Measurements from ENCODE around the gene NECTIN4. TPM values are rescaled to one million over a fixed set of nuclear protein-coding genes. Genes with fewer than 3 reads are reported as not detected.
"Not testable (repeated sequence)": the region's sequence is repeated elsewhere in the genome, so short reads cannot be mapped to it uniquely, and the experiment has no call there.

NECTIN4 gene
- total RNA-seq, 1 donor from 2014 or later = 115 TPM

DNA sequence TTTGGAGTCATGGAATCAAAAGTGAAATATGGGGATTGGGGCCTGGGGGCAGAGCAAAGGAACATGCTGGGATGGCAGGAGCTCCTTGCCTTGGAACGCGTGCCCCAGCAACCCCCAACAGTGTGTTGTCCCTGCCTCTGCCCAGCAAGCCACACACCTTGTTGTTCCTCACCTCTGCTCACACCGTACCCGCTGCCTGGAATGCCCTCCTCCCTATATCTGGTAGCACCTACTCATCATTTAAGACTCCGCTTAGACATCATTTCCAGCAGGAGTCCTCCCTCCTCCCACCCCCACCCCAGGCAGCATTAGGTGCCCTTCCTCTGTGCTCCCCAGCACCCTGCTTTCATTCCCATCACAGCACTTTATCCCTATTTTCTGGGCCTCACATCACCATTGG is 7.8 kb downstream of the NECTIN4 start:
- no peak for ATAC-seq

DNA sequence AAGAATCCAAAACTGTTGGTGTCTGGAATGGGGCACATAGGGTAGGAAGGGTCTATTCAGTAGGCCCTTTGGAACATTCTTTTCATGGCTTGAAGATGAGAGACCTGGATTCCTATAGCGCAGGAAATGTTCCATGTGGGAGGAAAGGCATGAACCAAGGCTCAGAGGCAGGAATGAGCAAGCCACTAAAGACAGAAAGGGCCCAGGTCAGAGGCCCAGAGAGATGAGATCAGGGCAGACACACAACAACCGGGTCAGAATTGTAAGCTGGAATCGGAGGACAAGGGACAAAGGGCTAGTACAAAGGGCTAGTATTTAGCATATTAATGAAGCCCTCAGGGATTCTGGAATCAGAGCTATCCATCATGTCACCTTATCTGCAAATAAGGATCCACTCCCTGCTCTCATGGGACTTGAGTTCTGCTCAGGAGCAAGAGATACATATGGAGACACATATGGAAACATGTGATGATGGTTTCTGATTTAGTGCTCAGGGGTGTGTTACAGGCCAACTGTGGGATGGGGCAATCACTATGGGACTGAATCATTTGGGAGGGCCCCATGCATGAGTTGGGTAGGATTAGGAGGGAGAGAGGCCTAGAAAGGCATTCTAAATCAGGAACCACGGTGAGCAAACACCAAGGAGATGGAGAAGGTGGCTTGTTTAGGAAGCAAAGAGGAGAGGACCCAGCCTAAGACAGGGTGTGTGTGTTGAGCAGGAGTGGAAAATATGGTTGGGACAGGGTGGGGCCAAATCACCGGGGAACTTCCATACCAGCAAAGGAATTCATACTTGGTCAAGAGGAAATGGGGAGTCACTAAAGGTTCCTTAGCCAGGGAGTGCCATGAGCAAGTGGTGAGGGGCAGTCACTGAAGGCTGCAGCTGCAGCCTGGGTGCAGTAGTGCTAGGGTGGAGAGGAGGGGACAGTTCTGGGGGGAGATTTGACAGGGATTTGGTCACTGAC is 8.6 kb downstream of the NECTIN4 start:
- ATAC-seq = peak; percentile 56

DNA sequence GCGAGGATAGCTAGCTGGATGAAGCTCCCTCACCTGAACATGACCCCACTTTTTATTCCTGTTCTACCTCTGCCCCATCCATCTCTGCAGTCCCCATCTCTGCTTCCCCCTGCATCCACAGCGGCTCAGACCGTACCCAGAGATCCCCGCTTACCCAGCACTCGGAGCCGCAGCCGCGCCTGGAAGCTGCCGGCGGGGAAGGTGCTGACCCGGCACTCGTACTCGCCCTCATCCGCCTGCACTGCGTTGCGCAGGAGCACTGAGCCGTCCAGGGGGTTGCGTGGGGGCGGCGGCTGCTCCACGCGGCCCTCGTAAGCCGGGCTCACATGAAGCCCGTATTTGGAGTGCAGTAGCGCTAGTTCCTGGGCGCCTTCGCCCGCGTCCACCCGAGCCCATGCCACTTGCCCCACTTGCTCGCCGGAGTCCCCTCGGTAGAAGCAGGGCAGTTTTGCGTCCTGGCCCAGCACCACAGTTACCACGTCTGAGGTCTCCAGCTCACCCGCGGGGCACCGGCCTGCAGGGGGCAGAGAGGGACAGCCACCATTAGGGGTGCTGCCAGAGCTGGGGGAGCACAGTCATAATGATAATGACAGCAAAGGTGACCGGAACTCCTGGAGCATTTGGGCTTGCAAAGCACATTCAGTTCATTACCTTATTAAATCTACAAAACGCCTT is 9.8 kb downstream of the NECTIN4 start:
- ATAC-seq = no peak

DNA sequence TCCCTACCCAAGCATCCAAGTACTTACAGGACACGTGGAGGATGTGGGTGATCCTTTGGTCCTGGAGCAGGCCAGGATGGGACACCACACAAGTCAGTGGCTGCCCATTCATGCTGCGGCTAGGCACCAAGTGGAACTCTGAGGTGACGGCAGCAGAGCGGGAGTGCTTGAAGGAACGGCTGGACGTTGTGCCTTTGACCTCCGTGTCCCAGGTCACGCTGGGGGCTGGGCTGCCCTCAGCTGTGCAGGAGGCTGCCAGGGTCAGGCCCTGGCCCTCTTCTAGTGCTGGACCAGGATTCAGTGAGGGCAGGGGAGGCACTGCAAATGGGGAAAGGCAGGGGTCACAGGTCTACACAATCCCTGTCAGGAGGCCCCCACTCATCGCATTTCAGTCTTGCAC is 11.9 kb downstream of the NECTIN4 start:
- ATAC-seq = no peak

DNA sequence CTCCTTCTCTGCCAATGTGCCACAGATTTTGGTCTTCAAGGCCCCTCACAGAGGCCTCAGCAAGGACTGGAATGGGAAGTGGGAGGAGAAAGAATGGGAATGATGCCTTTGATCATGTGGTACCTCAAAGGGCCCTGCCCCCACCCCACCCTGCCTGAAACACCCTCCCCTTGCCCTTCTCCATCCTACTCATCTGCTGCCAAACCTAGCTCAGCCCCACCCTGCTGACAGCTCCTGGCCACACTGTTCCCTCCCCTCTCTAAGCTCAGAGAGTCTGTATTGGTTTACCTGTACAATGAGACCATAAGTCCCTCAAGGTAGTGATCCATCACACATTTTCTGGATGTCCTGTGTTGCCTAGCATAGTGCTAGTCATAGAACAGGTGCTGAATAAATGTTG is 12.9 kb downstream of the NECTIN4 start:
- ATAC-seq = peak; percentile 55

DNA sequence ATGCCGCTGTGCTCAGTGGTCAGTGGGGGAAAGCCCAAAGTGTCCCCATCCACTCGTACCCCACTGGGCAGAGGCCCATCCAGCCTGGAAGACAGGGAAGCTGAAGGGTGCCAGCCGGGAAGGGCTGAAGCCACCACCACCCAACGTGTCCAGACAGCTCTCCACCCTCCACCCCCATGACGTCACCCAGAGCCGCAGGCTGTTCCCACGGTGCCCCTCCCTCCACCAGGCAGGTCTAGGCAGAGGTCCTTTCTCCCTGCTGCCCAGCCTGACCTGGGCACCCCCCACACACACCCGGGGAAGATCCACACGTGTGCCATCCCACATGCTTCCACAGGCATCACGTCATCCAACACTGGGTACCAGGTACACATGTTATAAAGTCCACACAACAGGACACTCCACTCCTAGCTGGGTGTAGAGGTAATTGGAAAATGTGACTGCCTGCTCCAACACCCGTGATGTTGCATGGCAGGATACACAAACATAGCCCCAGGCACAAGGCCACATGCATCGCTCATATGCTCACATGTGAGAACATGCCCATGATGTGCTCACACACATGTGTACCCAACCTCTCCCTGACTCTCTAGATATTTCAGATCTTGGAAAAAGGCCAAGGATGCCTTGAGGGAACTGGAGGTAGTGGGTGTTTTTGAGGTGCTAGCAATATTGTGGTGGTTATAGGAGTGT is 14.5 kb downstream of the NECTIN4 start:
- peak; percentile 83 for ATAC-seq

DNA sequence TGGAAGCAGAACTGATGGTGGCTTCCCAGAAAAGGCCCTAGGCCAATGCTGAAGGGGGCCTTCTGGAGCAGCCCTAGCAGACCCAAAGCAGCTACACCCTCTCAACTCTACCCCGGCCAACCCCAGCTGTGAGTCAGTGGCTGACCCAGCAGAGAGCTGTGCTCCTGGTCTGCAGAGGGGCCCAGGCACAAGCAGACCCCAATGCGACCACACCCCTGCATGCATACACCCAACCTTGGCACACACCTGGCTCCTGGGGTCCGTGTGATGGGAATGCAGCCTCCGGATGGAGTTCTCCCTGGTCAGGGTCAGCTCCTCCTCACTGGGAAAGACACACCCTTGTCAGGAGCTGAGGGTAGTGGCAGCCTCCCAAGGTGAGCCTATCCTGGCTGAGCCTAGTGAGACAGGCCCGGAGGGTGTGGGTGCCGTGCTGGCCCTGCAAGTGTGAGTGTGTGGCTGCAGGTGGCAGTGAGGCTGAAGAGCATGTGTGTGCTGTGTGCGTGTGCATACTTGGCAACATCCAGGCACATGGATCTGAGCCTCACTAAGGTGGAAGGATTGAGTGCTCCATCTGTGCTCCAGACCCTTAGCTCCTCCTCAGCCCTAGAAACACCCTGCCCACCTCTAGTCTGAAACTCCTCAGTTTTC is 15.8 kb downstream of the NECTIN4 start:
- peak; percentile 82 for ATAC-seq

DNA sequence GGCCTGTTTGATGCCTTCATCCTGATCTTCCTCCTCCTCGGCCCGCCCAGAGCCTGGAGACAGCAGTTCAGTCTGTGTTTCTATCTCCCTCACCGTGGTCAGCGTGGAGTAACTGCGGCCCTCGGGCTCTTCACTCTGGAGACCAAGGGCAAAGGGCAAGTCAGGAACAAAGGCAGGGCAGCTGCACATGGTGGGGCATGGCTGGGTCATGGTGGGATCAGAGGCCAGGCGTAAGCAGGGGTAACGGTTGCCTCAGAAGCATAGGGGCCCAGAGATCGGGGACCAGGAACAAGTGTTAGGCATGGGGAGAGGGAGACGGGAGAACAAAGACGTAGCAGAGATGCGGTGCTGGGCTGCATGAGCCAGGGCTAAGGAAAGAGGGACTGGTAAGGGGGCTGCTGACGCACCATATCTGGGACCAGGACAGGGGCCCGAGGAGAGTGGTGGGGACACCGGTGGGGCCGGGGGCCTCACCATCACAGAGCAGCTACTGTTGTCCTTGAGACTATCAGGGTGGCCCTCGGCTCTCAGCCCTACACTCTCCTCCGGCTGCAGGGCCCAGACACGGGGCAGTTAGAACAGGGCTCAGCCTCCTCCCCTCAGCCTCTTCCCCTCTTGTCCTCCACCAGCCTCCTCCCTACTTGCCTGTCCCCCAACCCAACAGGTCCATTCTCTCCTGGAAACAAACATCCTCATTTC is 16.5 kb downstream of the NECTIN4 start:
- no peak for ATAC-seq

DNA sequence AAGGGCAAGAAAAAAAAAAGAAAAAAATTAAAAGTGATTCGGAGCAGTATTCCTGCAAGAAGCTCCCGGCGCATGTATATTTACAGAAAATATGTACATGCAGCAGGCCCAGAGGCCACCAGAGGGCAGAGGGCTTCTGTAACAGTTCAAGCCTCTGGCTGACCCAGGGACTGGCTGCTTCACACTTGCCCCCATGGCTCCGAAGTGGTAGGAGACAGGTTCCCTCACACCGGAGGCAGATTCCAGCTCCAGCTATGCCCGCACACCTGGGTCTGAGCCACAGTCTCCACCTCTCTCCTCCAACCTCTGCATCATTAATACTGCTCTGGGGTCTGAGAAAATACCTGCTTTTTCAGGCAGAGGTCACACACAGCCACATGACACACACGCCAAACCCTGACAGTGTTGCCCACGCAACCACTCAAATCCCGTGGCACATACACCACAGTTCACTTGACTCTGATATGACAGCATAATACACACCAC is 17.4 kb downstream of the NECTIN4 start:
- ATAC-seq = no peak

DNA sequence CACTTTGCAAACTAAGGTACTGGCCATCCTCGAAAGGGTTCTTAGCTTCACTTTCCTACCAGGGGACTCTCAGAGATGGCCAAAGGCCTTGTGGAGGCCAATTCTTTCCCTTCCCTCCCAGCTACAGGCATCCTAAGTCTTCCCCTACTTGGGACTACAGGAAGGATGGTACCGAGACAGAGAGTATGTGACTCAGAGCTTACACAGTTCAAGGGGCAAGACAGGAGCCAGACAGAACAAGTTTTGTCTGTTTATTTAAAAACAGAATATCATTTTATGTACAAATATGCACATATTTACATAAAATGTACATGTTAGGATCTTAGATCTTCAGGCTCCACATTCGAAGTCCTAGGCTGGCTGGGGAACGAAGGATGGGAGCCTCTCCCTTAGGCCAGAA is 18.6 kb downstream of the NECTIN4 start:
- no peak for ATAC-seq

DNA sequence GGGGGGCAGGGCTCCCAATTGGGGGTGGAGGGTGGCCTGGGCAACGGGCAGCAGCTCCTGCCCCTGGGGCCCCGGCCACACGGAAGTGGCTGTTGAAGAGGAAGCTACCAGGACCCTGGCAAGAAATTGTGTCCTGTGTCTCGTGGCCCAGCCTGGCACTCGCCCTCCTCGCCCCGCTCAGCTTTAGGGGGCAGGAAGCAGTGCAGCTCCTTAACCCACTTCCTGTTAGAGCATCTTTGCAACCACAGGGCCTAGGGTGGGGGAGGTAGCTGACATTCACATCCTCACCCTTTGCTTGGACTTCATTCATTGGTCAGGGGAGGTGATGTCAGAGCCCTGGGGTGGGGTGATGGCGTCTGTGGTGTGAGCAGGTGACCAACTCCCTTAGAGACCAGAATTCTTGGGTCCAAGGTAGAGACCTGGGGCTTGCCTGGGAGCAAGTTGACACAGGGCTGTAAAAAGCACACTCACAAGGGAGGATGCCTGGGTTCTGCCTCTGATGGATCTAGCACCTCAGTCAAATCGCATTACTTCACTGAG is 19.6 kb downstream of the NECTIN4 start, which contains the start of gene ARHGAP30:
ARHGAP30 (minus strand) TSS at position 161 of the 540 bp plus-strand sequence. CDS start 267 bp downstream, outside the sequence.
- ATAC-seq = peak; percentile 18

DNA sequence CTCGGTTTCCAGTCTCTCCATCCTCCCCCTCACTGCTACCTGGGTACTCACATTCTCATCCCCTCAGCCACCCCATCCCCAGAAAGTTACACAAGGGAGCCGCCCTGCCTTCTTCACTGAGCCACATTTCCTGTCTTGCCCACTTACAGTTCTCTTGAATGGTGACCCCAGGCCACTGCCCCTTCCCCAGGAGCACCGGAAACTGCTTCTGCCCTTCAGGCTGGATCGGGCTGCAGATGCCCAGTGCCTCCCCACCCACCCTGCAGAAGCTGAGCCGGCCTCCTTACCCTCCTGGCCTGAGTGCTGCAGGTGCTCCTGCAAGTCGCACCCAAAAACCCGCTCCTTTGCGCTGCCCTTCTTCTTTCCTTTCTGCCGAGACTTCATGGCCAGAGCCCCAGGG is 20.1 kb downstream of the NECTIN4 start:
- no peak for ATAC-seq

DNA sequence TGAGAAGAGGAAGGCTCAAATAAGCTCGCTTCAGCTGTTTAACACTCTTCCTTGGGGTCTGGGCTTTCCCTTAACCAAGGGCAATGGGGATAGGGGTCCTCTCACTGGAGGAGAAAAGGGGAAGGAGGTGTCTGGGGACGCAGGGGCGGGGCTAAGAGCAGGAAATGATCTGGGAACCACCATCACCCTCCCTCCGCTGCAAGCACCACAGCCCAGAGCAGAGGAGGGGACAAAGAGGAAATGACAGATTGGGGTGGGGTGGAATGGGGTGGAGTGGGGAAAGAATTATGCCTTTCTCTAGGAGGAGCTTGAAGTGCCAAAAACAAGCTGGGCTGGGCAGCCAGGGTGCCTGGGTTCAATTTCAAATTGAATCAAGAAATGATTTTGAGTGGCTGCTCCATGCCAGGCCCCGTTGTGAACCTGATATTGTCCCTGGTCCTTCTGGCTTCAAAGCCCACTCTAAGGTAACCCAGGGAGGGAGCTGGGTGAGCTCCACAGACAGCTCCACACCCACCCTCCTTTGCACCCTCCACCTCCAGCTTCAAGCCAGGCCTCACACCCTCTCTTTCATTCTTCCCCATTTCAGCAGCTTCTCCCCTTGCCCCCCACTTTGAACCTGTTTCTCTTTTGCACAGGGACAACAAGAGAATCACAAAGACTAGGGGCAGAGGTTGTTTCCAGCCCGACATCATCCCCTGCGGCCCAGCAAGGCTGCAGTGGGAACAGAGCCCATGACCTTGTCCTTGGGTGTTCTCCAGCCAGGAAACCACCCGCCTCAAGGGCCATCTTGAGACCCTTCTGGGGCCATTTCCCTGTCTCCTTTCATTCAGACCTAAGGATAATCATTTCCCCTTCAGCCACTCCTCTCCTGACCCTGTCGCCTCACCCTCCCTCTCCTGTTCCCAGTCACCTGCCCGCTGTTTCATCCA is 20.8 kb downstream of the NECTIN4 start:
- ATAC-seq = peak; percentile 74

DNA sequence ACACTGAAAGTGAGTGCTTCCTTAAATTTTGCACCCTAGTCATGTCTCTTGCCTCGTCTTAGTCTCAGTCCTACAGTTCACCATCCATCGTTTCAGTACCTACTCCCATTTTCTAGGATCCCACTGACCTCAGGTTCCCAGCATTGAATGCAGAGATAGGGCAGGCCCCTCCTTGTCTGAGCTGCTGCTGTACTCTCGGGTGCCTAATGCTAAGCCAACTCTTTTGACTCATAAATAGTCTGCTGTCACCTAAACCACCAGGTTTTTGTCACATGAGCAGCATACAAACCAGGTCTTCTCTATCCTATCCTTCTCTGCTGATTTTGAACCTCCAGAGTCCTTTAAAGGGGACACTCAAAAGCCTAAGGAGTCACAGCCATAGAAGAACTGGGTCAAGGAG is 22.7 kb downstream of the NECTIN4 start:
- ATAC-seq = no peak

DNA sequence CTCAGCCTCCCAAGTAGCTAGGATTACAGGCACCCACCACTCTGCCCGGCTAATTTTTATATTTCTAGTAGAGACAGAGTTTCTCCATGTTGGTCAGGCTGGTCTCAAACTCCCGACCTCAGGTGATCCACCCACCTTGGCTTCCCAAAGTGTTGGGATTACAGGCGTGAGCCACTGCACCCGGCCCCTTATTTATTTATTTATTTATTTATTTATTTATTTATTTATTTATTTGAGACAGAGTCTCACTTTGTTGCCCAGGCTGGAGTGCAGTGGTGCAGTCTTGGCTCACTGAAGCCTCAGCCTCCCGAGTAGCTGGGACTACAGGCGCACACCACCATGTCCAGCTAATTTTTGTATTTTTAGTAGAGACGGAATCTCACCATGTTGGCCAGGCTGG is 23.7 kb downstream of the NECTIN4 start:
- not testable (repeated sequence) for ATAC-seq

DNA sequence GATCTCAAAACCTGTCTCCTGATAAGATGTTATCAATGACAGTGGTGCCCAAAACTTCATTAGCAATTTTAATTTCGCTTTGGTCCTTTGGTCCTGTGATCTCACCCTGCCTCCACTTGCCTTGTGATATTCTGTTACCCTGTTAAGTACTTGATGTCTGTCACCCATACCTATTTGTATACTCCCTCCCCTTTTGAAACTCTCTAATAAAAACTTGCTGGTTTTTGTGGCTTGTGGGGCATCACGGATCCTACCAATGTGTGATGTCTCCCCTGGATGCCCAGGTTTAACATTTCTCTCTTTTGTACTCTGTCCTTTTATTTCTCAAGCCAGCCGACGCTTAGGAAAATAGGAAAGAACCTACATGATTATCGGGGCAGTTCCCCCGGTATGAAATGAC is 25.4 kb downstream of the NECTIN4 start:
- ATAC-seq = not testable (repeated sequence)

DNA sequence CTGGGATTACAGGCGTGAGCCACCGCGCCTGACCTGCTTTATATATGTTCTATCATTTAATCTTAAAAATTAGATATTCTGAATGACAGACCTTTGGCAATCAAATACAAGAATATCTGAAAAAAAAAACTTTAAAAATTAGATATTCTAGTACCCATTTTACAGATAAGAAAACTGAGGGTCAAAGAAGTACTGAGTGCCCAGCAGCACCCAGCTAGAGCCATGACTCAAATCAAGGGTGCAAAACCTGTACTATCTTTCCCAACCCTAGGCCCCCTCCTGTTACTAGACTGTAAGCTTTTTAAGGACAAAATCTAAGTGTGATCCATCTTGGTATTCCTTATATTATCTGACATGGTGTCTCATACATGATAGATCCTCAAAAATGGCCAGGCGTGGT is 27.9 kb downstream of the NECTIN4 start:
- ATAC-seq = peak; percentile 27

DNA sequence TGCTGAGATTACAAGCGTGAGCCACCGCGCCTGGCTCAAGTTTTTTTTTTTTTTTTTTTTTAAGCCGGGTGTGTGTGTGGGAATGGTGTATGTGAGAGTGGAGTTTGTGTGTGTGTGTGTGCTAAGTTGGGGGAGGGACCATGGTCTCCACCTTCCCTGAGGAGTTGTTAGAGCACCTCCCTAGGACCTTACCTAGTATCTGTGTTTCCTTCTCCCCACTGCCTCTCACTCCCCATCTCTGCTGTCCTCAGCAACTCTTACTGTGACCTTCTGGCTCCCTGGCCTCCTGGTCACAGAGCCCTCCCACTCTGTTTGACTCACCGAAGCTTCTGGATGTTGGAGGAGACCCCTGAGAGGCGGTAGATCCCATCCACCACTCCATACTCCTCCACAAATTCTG is 30.1 kb downstream of the NECTIN4 start:
- peak; percentile 53 for ATAC-seq

DNA sequence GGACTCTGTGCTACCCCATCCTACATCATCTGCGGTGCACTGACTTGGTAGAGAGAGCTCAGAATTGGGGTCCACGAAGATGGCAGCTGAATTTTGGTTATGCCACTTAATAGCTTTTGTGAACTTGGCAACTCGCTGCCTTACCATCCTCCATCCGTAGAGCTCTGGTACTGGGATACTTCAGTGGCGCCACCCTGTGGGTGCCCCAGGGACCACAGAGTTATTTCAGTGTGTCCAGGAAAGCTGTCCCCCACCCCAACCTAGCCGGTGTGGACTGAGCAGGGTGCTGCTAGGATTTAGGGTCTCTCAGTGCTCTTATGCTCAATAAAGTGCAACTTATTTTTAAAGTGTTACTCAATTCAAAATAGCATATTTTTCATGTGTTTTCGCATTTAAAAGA is 34.6 kb downstream of the NECTIN4 start:
- no peak for ATAC-seq

DNA sequence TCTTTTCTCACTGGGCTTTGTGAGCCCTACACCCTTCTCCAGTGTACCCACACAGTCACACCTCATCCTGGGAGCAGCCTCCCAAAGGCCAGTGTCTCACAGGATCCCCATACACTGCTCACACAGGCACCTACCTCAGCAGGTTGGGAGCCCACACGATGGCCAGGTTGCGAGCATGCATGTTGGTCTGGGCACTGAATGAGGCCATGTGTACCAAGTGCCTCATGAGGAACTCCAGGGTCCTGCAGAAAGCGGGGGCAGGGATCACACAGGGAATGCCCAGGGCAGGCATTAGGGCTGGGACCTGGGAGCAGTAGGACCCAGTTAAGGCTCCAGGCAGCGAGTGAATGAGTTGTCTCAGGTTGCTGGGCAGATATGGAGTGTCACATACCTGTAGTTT is 35.1 kb downstream of the NECTIN4 start:
- peak; percentile 10 for ATAC-seq

Data from esophagus mucosa (tissue), 1 donor.